SK-N-SH (cell line): ENCODE measurements around the gene HMGXB4. TPM values are rescaled to one million over a fixed set of nuclear protein-coding genes. Genes with fewer than 3 reads are reported as not detected.

Source experiments
- CTCF ChIA-PET: fragments of 300-600, 350-600 bp; formaldehyde crosslinking; extraction: SDS; loops from one replicate; lab custom pipeline; 2021; lab: Yijun Ruan, JAX
- POLR2A ChIA-PET: fragments of 350-600 bp; sonication (Branson Sonifier 250); formaldehyde crosslinking; extraction: SDS; loops from one replicate; lab custom pipeline; 2020; ENCODE audit warnings: antibody characterized with exemption, inconsistent platforms; lab: Yijun Ruan, JAX
- DNase-seq: peaks from one replicate; pipeline ENCODE4 v3.0.0; 2012
- H2AFZ ChIP-seq: fragments of 200-600 bp; sonication (generic); 2 replicates; pipeline ENCODE4 v1.8.1; 2016; ENCODE audit warnings: antibody characterized with exemption, mild to moderate bottlenecking, low read depth
- H3F3A ChIP-seq: fragments of 200-600 bp; sonication (generic); replicated peaks from 2 replicates; pipeline ENCODE3; 2016; ENCODE audit warnings: antibody characterized with exemption, mild to moderate bottlenecking; ENCODE audit not compliant: insufficient read depth
- H3K27ac ChIP-seq, 2 experiments: fragments of 200-500 bp in 1 of 2; fragments of 200-600 bp in 1 of 2; sonication (Bioruptor generic) in 1 of 2; sonication (generic), shearing (Covaris generic) in 1 of 2; 2 replicates each; pipeline versions ENCODE4 v1.5.1 to v1.6.1; 2014 to 2016; ENCODE audit warnings: low read depth in 2 of 2, inconsistent platforms in 1 of 2, low read length in 1 of 2, mild to moderate bottlenecking in 1 of 2, mixed read lengths in 1 of 2
- H3K27me3 ChIP-seq: fragments of 200-600 bp; sonication (generic), shearing (Covaris generic); 2 replicates; pipeline ENCODE4 v1.6.1; 2016; ENCODE audit warnings: mixed run types; ENCODE audit not compliant: insufficient read depth
- H3K36me3 ChIP-seq, 2 experiments: fragments of 200-500 bp in 1 of 2; fragments of 200-600 bp in 1 of 2; sonication (Bioruptor generic) in 1 of 2; sonication (generic) in 1 of 2; replicated peaks in 1 of 2; 2 replicates each; pipeline versions ENCODE3 to v1.5.1; 2014 to 2016; ENCODE audit warnings: low read length in 1 of 2, mild to moderate bottlenecking in 1 of 2; ENCODE audit not compliant: insufficient read depth in 2 of 2, control insufficient read depth in 1 of 2
- H3K4me1 ChIP-seq, 2 experiments: fragments of 200-500 bp in 1 of 2; fragments of 200-600 bp in 1 of 2; sonication (Bioruptor generic) in 1 of 2; sonication (generic), shearing (Covaris generic) in 1 of 2; 2 replicates each; pipeline versions ENCODE4 v1.5.1 to v1.6.1; 2014 to 2016; ENCODE audit warnings: low read depth in 1 of 2, low read length in 1 of 2, mixed run types in 1 of 2; ENCODE audit not compliant: insufficient read depth in 2 of 2, control insufficient read depth in 1 of 2
- H3K4me2 ChIP-seq: fragments of 200-600 bp; sonication (generic), shearing (Covaris generic); 2 replicates; pipeline ENCODE4 v1.6.1; 2017; ENCODE audit warnings: mixed run types
- H3K4me3 ChIP-seq, 2 experiments: fragments of 200-500 bp in 1 of 2; fragments of 200-600 bp in 1 of 2; sonication (Bioruptor generic) in 1 of 2; sonication (generic), shearing (Covaris generic) in 1 of 2; 2 replicates each; pipeline versions ENCODE4 v1.5.1 to v1.8.1; 2014 to 2016; ENCODE audit warnings: low read depth in 2 of 2, inconsistent platforms in 1 of 2, low read length in 1 of 2, mild to moderate bottlenecking in 1 of 2, mixed read lengths in 1 of 2, moderate library complexity in 1 of 2
- H3K79me2 ChIP-seq: fragments of 200-600 bp; sonication (generic); 2 replicates; pipeline ENCODE4 v1.8.1; 2017; ENCODE audit warnings: mild to moderate bottlenecking; ENCODE audit not compliant: insufficient read depth
- H3K9ac ChIP-seq: fragments of 200-600 bp; sonication (generic); 2 replicates; pipeline ENCODE4 v1.6.1; 2017; ENCODE audit warnings: mixed run types
- H3K9me2 ChIP-seq: fragments of 200-600 bp; sonication (generic); 2 replicates; pipeline ENCODE4 v1.6.1; 2017; ENCODE audit warnings: mixed run types
- H3K9me3 ChIP-seq: fragments of 200-600 bp; sonication (generic); 2 replicates; pipeline ENCODE4 v1.6.1; 2017; ENCODE audit warnings: mixed run types, mild to moderate bottlenecking, moderate library complexity
- H4K20me1 ChIP-seq: fragments of 200-600 bp; sonication (generic); 2 replicates; pipeline ENCODE4 v1.6.1; 2017; ENCODE audit warnings: mild to moderate bottlenecking, mixed run types; ENCODE audit not compliant: insufficient read depth
- CHD2 ChIP-seq: fragments of 150-350 bp; IDR thresholded peaks from 2 replicates; pipeline ENCODE4 v1.6.1; 2018; ENCODE audit warnings: low read length; ENCODE audit not compliant: partially characterized antibody
- ELF1 ChIP-seq: IDR thresholded peaks from 2 replicates; pipeline ENCODE4 v1.4.0; 2012
- FOSL2 ChIP-seq: IDR thresholded peaks from 2 replicates; pipeline ENCODE4 v1.4.0; 2012; ENCODE audit warnings: low read depth, mild to moderate bottlenecking, moderate library complexity, borderline replicate concordance
- FOXJ3 ChIP-seq: sonication (generic); formaldehyde crosslinking; IDR thresholded peaks from 2 replicates; pipeline ENCODE4 v1.5.1; 2020; ENCODE audit warnings: mild to moderate bottlenecking, missing genetic modification reagents
- FOXM1 ChIP-seq: IDR thresholded peaks from 2 replicates; pipeline ENCODE4 v1.4.0; 2012; ENCODE audit warnings: low read depth, mild to moderate bottlenecking
- GABPA ChIP-seq: IDR thresholded peaks from 2 replicates; pipeline ENCODE4 v1.4.0; 2012; ENCODE audit warnings: low read depth, mild to moderate bottlenecking
- GATA2 ChIP-seq: sonication (generic); formaldehyde crosslinking; IDR thresholded peaks from 2 replicates; pipeline ENCODE4 v1.5.0; 2020; ENCODE audit warnings: mild to moderate bottlenecking, missing genetic modification reagents
- IRF3 ChIP-seq: fragments of 150-350 bp; IDR thresholded peaks from 2 replicates; pipeline ENCODE4 v1.6.1; 2016; ENCODE audit warnings: mild to moderate bottlenecking, low read depth, low read length
- JUND ChIP-seq: IDR thresholded peaks from 2 replicates; pipeline ENCODE4 v1.4.0; 2012
- MEF2A ChIP-seq: IDR thresholded peaks from 2 replicates; pipeline ENCODE4 v1.4.0; 2012; ENCODE audit warnings: low read depth, borderline replicate concordance
- MXI1 ChIP-seq: IDR thresholded peaks from 2 replicates; pipeline ENCODE4 v1.6.1; 2012; ENCODE audit warnings: mild to moderate bottlenecking, low read depth, low read length, improper control_type of control experiment
- NFIC ChIP-seq: IDR thresholded peaks from 2 replicates; pipeline ENCODE4 v1.4.0; 2012; ENCODE audit warnings: borderline replicate concordance
- NRF1 ChIP-seq: IDR thresholded peaks from 2 replicates; pipeline ENCODE4 v1.6.1; 2012; ENCODE audit warnings: low read depth, mild to moderate bottlenecking, low read length
- POLR2AphosphoS5 ChIP-seq: IDR thresholded peaks from 2 replicates; pipeline ENCODE4 v1.6.1; 2012; ENCODE audit warnings: low read depth, low read length
- RAD21 ChIP-seq: IDR thresholded peaks from 2 replicates; pipeline ENCODE4 v1.6.1; 2012; ENCODE audit warnings: mild to moderate bottlenecking, low read length
- RCOR1 ChIP-seq: fragments of 150-350 bp; IDR thresholded peaks from 2 replicates; pipeline ENCODE4 v1.6.1; 2017; ENCODE audit warnings: antibody characterized with exemption, low read length
- REST ChIP-seq: IDR thresholded peaks from 2 replicates; pipeline ENCODE4 v1.6.1; 2012; ENCODE audit warnings: mild to moderate bottlenecking, low read depth, low read length, moderate library complexity
- SMC3 ChIP-seq: IDR thresholded peaks from 2 replicates; pipeline ENCODE4 v1.6.1; 2012; ENCODE audit warnings: low read depth, low read length, improper control_type of control experiment
- TAF1 ChIP-seq: IDR thresholded peaks from 2 replicates; pipeline ENCODE4 v1.6.1; 2012; ENCODE audit warnings: low read depth, mild to moderate bottlenecking, low read length, moderate library complexity, borderline replicate concordance
- TCF12 ChIP-seq: IDR thresholded peaks from 2 replicates; pipeline ENCODE4 v1.4.0; 2012
- TEAD4 ChIP-seq: IDR thresholded peaks from 2 replicates; pipeline ENCODE4 v1.4.0; 2012; ENCODE audit warnings: mild to moderate bottlenecking, borderline replicate concordance; ENCODE audit not compliant: insufficient read depth
- WGBS: methylation state at CpG from one replicate; pipeline ENCODE4 v1.1.6; 2017; ENCODE audit warnings: low lambda C conversion rate; 5-methylcytosine and 5-hydroxymethylcytosine counted together
- polyA plus RNA-seq, 3 experiments: library from polyadenylated mRNA; depleted of rRNA; stranded (reverse); fragments of >200 nt; gene quantifications; 2 replicates each; pipeline ENCODE4 v1.2.3, GENCODE V29; 2012
- TF ChIP-seq, protein P1 (sequence below): IDR thresholded peaks from 2 replicates; pipeline ENCODE4 v1.4.0; 2012; ENCODE audit warnings: low read depth, borderline replicate concordance

The HMGXB4 gene
- polyA plus RNA-seq, 1 of the 3 experiments (the other 2 are of a cell fraction), result 16.5 TPM

- CTCF ChIA-PET, result interaction anchor here (0.7 to 0.9 kb wide), 2 partner anchors 19 to 1078 kb away, joined by 3 read pairs; no protein-coding TSS in a partner anchor
- Histone ChIP-seq H3K27ac (no peak overlapping the region), H3K9ac (no peak overlapping the region), H3K4me3 (no peak overlapping the region), H3F3A (no peaks in the 10 kb centered on the region), H4K20me1 (no peaks in the 10 kb centered on the region), H3K79me2 (no peaks in the 10 kb centered on the region), H3K36me3 (no peaks in the 10 kb centered on the region), H3K9me3 (no peaks in the 10 kb centered on the region), H3K4me2 (no peak overlapping the region), H3K27me3 (no peaks in the 10 kb centered on the region; the same call in 1 of the 2 replicates), H3K9me2 (no peaks in the 10 kb centered on the region), H3K4me1 (no peaks in the 10 kb centered on the region), H2AFZ (no peak overlapping the region)
- POLR2A ChIA-PET, result no interaction called here
- TF ChIP-seq FOXJ3 (no peak), JUND (no peak), MXI1 (no peak), RCOR1 (no peak), POLR2AphosphoS5 (no peak), FOXM1 (no peak), TEAD4 (no peak), IRF3 (no peak), GABPA (no peak), RAD21 (no peak), SMC3 (no peak), ELF1 (no peak), TAF1 (no peak), TCF12 (no peak)
- TF ChIP-seq, protein P1, sequence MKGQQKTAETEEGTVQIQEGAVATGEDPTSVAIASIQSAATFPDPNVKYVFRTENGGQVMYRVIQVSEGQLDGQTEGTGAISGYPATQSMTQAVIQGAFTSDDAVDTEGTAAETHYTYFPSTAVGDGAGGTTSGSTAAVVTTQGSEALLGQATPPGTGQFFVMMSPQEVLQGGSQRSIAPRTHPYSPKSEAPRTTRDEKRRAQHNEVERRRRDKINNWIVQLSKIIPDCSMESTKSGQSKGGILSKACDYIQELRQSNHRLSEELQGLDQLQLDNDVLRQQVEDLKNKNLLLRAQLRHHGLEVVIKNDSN, result no peak
- WGBS, result 47% methylated on average over 3 of the region's 3 CpGs
- DNase-seq, result no peak
Observed at GRCh38 chr22:35212996-35213395, 44.3 kb upstream of the HMGXB4 start.

DNA sequence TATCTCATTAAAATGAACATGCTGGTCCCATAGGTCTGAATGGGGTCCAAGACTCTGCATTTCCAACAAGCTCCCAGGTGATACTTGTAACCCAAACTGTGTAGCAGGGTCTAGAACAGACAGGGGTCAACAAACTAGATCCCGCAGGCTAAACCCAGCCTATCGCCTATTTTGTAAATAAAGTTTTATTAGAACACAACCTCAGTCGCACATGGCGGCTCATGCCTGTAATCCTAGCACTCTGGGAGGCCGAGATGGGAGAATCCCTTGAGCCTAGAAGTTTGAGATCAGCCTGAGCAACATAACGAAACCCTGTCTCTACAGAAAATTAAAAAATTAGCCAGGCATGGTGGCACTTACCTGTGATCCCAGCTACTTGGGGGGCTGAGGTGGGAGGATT lies 42.3 kb upstream of the HMGXB4 start:
- Histone ChIP-seq H3K9ac (no peak overlapping the region), H3K36me3 (no peaks in the 10 kb centered on the region), H3K4me2 (no peak overlapping the region), H2AFZ (no peak overlapping the region), H3F3A (no peaks in the 10 kb centered on the region), H3K4me3 (no peak overlapping the region), H3K27me3 (no peaks in the 10 kb centered on the region; the same call in 1 of the 2 replicates), H3K9me3 (no peaks in the 10 kb centered on the region), H3K79me2 (no peaks in the 10 kb centered on the region), H3K9me2 (no peaks in the 10 kb centered on the region), H3K4me1 (no peaks in the 10 kb centered on the region; a peak in 1 of 4 replicates), H4K20me1 (no peaks in the 10 kb centered on the region), H3K27ac (no peak overlapping the region)
- 20% methylated on average over 6 of the region's 6 CpGs for WGBS
- POLR2A ChIA-PET, result no interaction called here
- CTCF ChIA-PET, result interaction anchor here (2.1 kb wide), 1 partner anchor 16 kb away, joined by 8 read pairs; no protein-coding TSS in a partner anchor
- DNase-seq, result no peak
- TF ChIP-seq NFIC (no peak), RAD21 (no peak), FOXJ3 (no peak), TAF1 (no peak), REST (no peak), CHD2 (no peak), GATA2 (CRISPR knock-in tag) (no peak), FOSL2 (no peak), FOXM1 (no peak), TCF12 (no peak), GABPA (no peak), MEF2A (no peak), NRF1 (no peak)
- TF ChIP-seq, protein P1, result no peak
